D721Med (cell line): ENCODE measurements around the gene BCAS3.
"Not testable (repeated sequence)": the region's sequence is repeated elsewhere in the genome, so short reads cannot be mapped to it uniquely, and the experiment has no call there.

Source experiments
- DNase-seq: peaks from one replicate; pipeline ENCODE4 v3.0.0; 2011; ENCODE audit warnings: low spot score; ENCODE audit not compliant: insufficient read length
- FAIRE-seq: peaks from 2 replicates; lab custom pipeline; 2011; peaks lifted over from hg19 to GRCh38; lab: Jason Lieb, UNC
- TF ChIP-seq, protein P1 (sequence below): IDR thresholded peaks from 2 replicates; pipeline ENCODE4 v1.5.1; 2012; ENCODE audit warnings: mild to moderate bottlenecking, control low read depth; ENCODE audit not compliant: insufficient read depth; ENCODE audit errors: missing control alignments

The BCAS3 gene

DNA sequence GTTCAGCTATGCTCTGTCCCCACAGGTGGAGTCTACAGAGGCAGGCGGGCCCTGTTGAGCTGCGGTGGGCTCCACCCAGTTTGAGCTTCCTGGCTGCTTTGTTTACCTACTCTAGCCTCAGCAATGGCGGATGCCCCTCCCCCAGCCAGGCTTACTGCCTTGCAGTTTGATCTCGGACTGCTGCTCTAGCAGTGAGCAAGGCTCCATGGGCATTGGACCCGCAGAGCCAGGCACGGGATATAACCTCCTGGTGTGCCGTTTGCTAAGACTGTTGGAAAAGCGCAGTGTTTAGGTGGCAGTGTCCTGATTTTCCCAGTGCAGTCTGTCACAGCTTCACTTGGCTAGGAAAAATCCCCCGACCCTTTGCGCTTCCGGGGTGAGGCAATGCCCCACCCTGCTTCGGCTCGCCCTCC is 89.1 kb downstream of the BCAS3 start:
- FAIRE-seq = no peak
- no peak for DNase-seq
- TF ChIP-seq, protein P1, sequence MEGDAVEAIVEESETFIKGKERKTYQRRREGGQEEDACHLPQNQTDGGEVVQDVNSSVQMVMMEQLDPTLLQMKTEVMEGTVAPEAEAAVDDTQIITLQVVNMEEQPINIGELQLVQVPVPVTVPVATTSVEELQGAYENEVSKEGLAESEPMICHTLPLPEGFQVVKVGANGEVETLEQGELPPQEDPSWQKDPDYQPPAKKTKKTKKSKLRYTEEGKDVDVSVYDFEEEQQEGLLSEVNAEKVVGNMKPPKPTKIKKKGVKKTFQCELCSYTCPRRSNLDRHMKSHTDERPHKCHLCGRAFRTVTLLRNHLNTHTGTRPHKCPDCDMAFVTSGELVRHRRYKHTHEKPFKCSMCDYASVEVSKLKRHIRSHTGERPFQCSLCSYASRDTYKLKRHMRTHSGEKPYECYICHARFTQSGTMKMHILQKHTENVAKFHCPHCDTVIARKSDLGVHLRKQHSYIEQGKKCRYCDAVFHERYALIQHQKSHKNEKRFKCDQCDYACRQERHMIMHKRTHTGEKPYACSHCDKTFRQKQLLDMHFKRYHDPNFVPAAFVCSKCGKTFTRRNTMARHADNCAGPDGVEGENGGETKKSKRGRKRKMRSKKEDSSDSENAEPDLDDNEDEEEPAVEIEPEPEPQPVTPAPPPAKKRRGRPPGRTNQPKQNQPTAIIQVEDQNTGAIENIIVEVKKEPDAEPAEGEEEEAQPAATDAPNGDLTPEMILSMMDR = no peak

DNA sequence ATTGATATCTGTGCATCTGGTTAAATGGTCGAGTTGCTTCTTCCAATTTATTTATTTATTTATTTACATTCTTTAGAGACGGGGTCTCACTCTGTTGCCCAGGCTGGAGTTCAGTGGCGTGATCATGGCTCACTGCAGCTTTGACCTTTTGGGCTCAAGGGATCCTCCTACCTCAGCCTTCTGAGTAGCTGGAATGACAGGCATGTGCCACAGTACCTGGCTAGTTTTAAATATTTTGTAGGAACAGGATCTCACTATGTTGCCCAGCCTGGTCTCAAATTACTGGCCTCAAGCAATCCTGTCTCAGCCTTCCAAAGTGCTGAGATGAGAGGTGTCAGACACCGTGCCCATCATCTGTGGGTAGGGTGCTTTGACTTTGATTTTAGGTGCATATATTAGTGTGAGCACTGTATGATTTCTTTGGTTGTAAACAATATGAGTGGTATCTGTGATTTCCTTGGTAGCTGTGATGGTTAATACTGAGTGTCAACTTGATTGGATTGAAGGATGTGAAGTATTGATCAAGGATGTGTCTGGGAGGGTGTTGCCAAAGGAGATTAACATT is 90.2 kb downstream of the BCAS3 start:
- TF ChIP-seq, protein P1 = no peak
- DNase-seq (no peak), FAIRE-seq (no peak)

DNA sequence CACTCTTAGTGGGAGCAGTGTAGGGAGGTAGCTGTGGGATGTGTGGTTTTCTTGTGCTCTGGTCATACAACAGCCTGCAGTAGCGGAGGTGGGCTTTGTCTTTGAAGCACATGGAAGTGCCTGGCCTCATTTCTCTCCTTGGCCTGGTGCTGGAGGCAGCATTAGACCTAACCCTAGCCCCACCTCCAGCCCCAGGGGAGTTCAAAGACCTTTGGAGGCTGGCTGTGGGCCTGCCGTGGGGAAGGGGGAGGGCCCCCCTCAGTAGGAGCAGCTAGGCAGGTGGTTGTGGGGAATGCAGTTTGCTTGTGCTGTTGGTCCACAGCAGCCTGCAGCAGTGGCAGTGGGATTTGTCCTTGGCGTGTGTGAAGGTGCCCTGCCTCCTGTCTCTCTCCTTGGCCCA is 91.7 kb downstream of the BCAS3 start:
- no peak for FAIRE-seq
- TF ChIP-seq, protein P1 = no peak
- DNase-seq = no peak

DNA sequence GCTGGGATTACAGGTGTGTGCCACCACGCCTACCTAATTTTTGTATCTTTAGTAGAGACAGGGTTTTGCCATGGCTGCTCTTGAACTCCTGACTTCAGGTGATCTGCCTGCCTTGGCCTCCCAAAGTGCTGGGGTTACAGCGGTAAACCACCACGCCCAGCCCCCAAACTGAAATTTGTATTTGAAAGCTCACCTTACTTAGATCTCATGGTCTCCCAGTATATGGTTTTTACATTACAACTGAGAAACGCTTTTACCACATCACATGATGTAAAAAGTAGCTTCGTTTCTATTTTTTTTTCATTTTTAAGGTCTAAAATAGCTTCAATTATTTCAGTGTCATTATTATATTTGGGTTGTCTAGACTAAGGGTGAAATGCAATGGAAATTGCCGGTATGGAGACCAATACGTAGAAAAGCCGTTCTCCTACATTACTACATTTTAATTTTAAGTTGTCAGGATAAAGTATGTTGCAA is 93.3 kb downstream of the BCAS3 start:
- TF ChIP-seq, protein P1 = no peak
- DNase-seq = no peak
- no peak for FAIRE-seq

DNA sequence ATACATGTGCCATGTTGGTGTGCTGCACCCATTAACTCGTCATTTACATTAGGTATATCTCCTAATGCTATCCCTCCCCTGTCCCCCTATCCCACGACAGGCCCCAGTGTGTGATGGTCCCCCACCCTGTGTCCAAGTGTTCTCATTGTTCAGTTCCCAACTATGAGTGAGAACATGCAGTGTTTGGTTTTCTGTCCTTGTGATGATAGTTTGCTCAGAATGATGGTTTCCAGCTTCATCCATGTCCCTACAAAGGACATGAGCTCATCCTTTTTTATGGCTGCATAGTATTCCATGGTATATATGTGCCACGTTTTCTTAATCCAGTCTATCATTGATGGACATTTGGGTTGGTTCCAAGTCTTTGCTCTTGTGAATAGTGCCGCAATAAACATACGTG is 94.0 kb downstream of the BCAS3 start:
- FAIRE-seq, DNase-seq: not testable (repeated sequence)

DNA sequence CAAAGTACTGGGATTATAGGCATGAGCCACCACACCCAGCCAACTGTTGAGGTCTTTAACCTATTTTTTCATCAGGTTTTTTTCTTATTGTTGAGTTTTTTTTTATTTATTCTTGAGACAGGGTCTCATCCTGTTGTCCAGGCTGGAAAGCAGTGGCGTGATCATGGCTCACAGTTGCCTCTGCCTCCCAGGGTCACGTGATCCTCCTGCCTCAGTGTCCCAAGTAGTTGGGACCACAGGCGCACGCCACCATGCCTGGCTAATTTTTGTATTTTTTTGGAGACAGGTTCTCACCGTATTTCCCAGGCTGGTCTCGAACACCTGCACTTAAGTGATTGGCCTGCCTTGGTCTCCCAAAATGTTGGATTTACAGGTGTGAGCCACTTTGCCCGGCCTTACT is 95.9 kb downstream of the BCAS3 start:
- TF ChIP-seq, protein P1 = no peak
- FAIRE-seq (no peak), DNase-seq (no peak)

DNA sequence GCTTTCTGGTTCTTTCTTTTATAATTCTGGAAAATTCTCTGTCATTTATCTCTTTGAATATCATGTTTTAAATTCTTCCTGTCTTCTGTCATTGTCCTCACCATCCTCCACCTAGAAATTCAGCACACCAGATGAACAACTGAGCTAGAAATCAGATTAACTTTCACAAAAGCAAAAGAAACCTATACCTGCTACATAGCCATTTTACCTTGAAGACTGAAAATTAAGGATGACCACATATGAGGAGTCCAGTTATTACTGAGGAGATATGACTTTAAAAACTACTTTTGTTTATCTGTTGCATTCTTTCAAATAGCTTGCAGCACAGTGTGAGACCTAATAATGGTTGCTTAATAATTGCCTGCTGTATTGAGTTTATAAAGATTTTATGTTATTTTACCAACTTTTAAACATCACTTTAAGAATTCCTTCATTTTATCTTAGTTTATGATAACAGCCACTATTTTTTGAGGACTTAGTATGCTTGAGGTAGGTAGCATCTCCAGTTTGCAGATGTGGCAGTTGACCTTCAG is 104.3 kb downstream of the BCAS3 start:
- DNase-seq (no peak), FAIRE-seq (no peak)
- TF ChIP-seq, protein P1 = no peak
